GM19240 (cell line): Measurements from ENCODE around the gene SMYD3.

ENCODE experiments used
- DNase-seq: peaks from one replicate; pipeline ENCODE4 v3.0.0; 2011; ENCODE audit warnings: low spot score; ENCODE audit not compliant: insufficient read length

The SMYD3 gene

GRCh38 chr1:246516126-246516525 lies 9.0 kb upstream of the SMYD3 start:
- no peak for DNase-seq

GRCh38 chr1:246515390-246516005 lies 8.4 kb upstream of the SMYD3 start:
- DNase-seq: no peak

GRCh38 chr1:246513619-246514343 lies 6.7 kb upstream of the SMYD3 start:
- no peak for DNase-seq

- DNase-seq: no peak
Measured at GRCh38 chr1:246513041-246513440, 6.0 kb upstream of the SMYD3 start.

GRCh38 chr1:246512635-246513034 lies 5.6 kb upstream of the SMYD3 start:
- DNase-seq: no peak

GRCh38 chr1:246512230-246512629 lies 5.2 kb upstream of the SMYD3 start:
- DNase-seq: no peak

- no peak for DNase-seq
Measured at GRCh38 chr1:246511203-246511602, 4.1 kb upstream of the SMYD3 start.

- DNase-seq: no peak
Measured at GRCh38 chr1:246510147-246511030, 3.3 kb upstream of the SMYD3 start.

GRCh38 chr1:246508897-246509688 lies 2.0 kb upstream of the SMYD3 start:
- DNase-seq: no peak

- no peak for DNase-seq
Measured at GRCh38 chr1:246506367-246506673, 759 bp downstream of the SMYD3 start.

- DNase-seq: no peak
Measured at GRCh38 chr1:246503341-246503740, 3.7 kb downstream of the SMYD3 start.

- no peak for DNase-seq
Measured at GRCh38 chr1:246497331-246497915, 9.7 kb downstream of the SMYD3 start.

GRCh38 chr1:246492611-246493245 lies 14.4 kb downstream of the SMYD3 start:
- DNase-seq: no peak

GRCh38 chr1:246491551-246492053 lies 15.5 kb downstream of the SMYD3 start:
- no peak for DNase-seq

- no peak for DNase-seq
Measured at GRCh38 chr1:246488674-246489073, 18.4 kb downstream of the SMYD3 start.

- DNase-seq: no peak
Measured at GRCh38 chr1:246483569-246483933, 23.5 kb downstream of the SMYD3 start.

- no peak for DNase-seq
Measured at GRCh38 chr1:246482805-246483568, 24.1 kb downstream of the SMYD3 start.

GRCh38 chr1:246479061-246479460 lies 28.0 kb downstream of the SMYD3 start:
- DNase-seq: no peak

- no peak for DNase-seq
Measured at GRCh38 chr1:246477634-246478033, 29.4 kb downstream of the SMYD3 start.

- no peak for DNase-seq
Measured at GRCh38 chr1:246476771-246477170, 30.3 kb downstream of the SMYD3 start.
